Fibroblast of mammary gland (primary cell): Measurements from ENCODE around the gene FAM200C.

ENCODE experiments used
- DNase-seq: peaks from one replicate; pipeline ENCODE4 v3.0.0-alpha.2; 2010; ENCODE audit warnings: low read depth
- H3K4me3 ChIP-seq: 2 replicates; pipeline ENCODE4 v1.5.1; 2011; ENCODE audit warnings: low read depth, mild to moderate bottlenecking, low read length, moderate library complexity; ENCODE audit not compliant: control insufficient read depth
- CTCF ChIP-seq: conservative IDR thresholded peaks from 2 replicates; pipeline ENCODE4 v1.5.1; 2011; ENCODE audit warnings: low read depth, low read length, inconsistent platforms; ENCODE audit not compliant: control insufficient read depth, insufficient read depth

FAM200C gene

DNA sequence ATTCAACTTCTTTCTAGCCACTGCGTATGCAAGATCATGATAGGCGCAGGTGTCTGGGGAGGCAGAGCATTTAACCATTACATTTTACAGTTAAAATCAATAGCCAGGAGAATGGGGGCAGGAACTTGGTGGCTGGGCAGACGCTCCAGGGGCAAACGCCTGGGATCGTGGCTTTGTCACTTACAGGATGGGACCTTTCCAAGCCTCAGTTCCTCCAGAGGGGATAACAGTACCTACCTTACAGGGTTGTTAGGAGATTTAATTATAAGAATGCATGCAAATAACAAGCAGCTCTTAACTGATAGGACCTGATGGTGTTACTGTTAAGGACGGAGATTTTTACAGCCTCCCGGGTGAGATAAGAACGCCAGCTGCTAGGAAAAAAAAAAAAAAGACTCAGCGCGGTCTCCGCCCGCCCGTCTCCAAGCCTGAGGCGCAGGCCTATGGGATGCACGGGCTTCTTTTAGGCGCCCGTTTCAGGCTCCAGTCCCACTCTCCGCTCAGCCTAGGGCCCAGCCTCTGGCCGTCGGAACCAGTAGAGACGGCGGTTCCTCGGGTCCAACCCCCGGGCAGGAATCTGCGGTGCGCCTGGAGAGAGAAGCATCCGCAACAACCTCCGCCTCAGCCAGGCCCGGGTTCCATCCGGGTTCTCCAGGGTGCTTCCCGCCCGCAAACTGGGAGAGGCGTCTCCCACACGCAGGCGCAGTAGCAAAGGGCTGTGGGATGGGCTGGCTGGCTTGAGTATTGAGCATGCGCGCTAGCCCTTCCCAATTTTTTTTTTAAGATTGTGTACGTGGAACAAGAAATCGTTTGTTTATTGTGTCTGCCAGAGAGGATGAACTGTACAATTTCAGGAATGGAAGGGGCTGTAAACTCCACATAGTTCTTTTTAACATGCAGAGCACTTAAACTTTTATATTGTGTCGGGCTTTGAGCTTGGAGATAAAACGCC is at the start of gene FAM200C:
Gene FAM200C, minus strand, starts transcription at position 653 of the 952 bp plus-strand sequence. CDS start 4,564 bp downstream, outside the sequence.
- H3K4me3 ChIP-seq: peak within 1 kb of the TSS; percentile 93
- DNase-seq: peak; percentile 94
- no peak for TF ChIP-seq CTCF

DNA sequence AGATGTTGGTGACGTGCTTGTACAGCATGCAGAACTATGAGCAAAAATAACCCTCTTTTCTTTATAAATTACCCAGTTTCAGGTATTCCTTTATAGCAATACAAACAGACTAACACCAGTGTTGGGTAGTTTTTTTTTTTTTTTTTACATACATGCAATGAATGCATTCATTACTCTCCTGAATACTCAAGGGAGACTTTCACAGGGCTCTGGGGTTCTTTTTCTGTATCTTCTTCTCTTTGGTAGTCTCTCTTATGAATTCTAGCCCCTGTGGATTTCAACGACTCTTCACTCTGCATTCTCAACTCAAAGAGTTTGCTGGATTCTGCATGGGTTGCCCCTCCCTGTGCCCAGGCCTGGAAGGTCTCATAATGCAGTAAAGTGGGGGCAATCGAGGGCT is 49.6 kb upstream of the FAM200C start:
- DNase-seq: no peak
- no peak overlapping the region for H3K4me3 ChIP-seq
- no peak for TF ChIP-seq CTCF

DNA sequence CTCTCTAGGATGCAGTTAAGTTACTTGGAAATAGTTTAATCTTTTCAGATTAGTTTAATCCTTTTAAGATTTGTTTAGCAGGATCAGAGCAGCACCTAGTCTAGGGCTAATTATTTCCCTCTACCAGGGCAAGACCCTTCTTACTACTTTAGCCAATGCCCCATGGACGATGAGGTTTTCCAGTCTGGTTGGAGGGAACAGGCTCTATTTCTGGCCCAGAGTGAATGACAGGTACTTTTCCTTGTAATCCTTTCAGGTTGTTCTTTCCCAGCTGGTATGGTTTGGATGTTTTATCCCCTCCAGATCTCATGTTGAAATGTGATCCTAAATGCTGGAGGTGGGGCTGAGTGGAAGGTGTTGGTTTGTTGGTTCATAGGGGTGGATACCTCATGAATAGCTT is 49.0 kb upstream of the FAM200C start:
- no peak for DNase-seq
- H3K4me3 ChIP-seq: no peak overlapping the region
- TF ChIP-seq CTCF: no peak

GRCh38 chr5:160445751-160446150 is 45.9 kb upstream of the FAM200C start:
- DNase-seq: no peak
- TF ChIP-seq CTCF: no peak
- no peak overlapping the region for H3K4me3 ChIP-seq

GRCh38 chr5:160445132-160445531 is 45.3 kb upstream of the FAM200C start:
- no peak for TF ChIP-seq CTCF
- H3K4me3 ChIP-seq: no peak overlapping the region
- DNase-seq: no peak

- no peak for TF ChIP-seq CTCF
- no peak for DNase-seq
- H3K4me3 ChIP-seq: no peak overlapping the region
Observed at GRCh38 chr5:160444407-160444806, 44.6 kb upstream of the FAM200C start.
